AG08395 (cell line): ENCODE data around the gene CHCHD6.

ENCODE experiments used
- DNase-seq: peaks from one replicate; pipeline ENCODE4 v3.0.0; 2012; ENCODE audit warnings: mixed read lengths, low spot score

The CHCHD6 gene

GRCh38 chr3:126859415-126860246, 155.6 kb downstream of the CHCHD6 start:
- no peak for DNase-seq

DNA sequence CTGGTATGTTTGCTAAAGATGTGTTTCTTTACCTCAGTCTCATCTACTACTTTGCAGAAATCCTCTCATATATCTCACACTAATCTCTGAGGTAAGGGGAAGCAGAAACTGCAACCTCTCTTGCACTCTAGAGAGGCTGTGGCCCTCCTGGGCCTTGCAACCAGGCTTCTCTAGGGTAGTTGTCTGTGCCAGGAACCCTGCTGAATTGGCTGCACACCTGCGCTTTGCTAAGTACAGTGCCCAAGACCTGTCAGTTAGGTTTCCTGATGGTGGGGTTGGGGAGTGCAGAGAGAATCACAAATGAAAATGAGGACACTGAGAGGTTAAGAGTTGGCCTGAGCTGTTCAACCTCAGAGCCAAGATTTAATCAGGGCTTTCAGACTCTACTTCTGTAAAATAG, 161.7 kb downstream of the CHCHD6 start:
- no peak for DNase-seq

- no peak for DNase-seq
These were observed 162.2 kb downstream of the CHCHD6 start for GRCh38 chr3:126866175-126866759.

DNA sequence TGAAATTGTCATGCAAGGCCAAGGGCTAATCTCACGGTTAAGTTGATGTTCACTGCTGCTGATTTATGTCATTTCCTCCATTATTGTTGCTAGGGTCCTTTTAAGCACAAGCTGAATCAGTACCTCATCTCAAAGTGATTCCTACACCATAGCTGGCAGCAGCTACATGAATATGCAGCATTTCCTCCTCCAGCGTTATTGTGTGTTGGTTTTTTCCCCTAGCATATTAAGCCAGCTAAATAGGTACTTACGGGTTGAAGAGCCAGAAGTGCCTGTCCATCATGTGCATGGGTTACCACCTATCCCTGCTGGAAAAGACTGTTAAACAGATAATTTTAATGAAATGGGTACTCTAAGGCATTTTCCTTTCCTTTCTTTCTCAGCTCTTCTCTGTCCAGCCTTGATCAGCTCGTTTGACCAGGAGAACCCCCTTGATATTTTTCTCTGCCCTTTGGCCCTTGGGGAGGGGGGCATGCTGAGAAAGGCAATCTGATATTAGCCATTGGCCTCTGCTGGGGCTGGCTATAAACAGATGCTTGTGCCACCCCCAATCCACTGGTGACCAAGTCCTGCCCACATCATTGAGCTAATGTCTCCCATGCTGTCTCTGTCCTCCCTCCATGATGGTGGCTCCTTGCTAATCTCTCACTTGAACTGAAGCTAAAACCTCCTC, 163.3 kb downstream of the CHCHD6 start:
- no peak for DNase-seq

DNA sequence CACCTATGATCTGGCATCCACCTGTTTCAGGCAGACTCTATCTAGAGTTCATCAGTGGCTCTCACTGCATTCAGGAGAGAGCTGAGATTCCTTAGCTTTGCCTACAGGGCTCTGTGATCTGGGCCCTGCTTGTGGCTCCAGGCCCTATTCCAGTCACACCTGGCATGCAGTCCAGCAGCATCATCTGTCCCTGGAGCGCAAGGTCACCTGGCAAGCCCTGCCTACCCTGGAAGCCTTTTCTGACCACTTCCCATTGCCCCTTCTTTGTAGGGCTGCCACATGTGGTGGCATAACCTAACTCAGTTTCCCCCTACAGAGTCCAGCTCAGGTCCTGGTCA, 163.8 kb downstream of the CHCHD6 start:
- no peak for DNase-seq

GRCh38 chr3:126870608-126871210, 166.7 kb downstream of the CHCHD6 start:
- no peak for DNase-seq

DNA sequence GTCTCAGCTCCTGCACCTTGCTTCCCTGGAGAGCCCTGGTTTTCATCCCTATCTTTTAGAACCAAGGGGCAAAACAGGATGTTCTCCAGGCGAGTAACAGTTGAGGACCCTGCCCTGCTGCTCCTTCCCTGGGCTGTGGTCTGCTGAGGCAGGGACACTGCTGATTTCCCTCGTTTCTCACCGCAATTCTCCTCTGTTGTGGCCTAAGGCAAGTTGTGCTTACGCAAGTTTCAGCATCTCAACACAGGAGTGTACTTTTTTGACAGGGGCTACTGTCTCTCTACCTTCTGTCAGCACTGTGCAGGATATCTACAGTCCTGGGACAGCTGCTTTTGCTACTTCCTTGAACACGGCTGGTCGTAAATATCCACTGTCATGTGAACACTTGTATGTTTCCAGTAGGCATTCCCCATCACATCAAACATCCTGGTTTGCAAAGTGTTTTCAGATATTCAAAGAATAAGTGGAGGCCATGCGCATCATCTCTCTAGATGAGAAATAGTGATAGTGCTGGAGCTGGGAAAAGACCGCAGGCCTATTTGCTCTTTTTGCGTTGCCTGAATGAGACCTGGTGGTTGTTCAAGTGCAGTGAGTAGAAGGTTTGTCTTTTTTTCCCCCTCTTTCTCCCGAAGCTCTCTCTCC, 168.8 kb downstream of the CHCHD6 start:
- DNase-seq = no peak

- no peak for DNase-seq
These were observed 169.4 kb downstream of the CHCHD6 start for GRCh38 chr3:126873416-126873815.

GRCh38 chr3:126878664-126879063, 174.6 kb downstream of the CHCHD6 start:
- no peak for DNase-seq

DNA sequence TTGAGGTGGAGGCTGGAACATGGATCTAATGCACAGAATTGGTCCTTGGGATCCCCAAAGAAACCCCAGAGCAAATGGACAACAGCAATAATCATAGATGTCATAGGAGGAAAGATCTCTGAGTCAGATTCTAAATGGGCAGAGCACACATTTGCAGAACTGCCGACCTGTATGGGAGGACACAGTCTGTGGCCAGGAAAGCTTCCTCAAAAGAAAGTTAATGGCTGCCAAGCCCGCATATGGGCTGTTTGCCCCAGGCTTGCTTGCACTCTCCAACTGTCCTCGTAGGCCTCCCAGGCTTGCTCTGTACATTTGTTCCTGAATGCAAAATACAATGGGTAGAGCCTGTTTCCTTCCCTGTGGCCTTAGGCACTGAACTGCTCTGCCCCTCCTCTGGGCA, 176.9 kb downstream of the CHCHD6 start:
- no peak for DNase-seq

DNA sequence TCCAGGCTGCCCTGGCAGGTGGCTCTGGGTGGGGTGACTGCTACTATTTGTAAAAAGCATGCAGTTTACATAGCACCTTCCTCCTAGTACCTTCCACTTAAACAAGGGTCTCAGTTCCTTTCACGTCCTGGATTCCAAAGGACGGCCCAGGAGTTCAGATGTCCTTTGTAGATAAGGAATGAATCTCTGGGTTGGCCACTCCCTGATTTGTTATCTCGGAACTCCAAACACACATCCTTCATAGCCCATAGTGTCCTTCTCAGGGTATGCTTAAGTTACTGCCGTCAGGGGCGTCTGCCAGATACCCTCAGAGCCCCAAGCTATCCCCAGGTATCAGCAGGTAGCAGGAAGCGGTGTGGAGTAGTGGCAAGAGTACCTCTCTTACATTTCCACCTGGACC, 177.8 kb downstream of the CHCHD6 start:
- DNase-seq = no peak

DNA sequence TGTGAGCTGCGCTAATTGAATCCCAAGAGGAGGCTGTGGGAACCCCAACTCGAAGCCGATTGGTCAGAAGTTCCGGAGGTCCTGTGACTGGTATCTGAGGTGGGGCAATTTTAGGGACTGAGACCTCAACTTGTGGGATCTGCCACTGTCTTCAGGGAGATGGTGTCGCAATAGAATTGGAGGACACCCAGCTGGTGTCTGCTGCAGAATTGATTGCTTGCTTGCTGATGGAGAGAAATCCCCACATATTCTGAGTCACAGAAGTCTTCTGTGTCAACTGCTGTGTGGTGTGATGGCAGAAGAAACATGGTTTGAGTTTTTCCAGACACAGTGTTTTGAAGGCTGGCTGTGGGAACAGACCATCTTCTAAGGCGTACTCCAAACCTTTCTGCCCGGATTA, 179.2 kb downstream of the CHCHD6 start:
- peak; percentile 49 for DNase-seq

DNA sequence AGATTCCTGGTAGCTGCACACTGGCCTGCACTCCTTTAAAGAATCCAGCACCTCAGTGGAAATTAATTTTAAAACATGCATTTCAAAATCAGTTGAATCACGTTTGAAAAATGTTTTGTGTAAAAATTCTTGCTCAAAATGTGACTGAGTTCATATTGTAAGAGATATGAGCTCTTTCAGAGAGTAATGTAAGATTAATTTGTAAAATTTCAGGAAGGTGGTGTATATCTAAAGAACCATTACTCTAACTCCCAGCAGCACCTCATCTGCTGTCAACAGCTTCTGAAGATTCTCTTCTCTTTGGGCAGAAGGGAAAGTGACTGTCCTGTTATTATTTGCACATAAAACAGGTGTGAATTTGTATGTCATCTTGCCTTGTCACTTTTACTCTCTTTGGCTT, 181.4 kb downstream of the CHCHD6 start:
- DNase-seq = no peak

DNA sequence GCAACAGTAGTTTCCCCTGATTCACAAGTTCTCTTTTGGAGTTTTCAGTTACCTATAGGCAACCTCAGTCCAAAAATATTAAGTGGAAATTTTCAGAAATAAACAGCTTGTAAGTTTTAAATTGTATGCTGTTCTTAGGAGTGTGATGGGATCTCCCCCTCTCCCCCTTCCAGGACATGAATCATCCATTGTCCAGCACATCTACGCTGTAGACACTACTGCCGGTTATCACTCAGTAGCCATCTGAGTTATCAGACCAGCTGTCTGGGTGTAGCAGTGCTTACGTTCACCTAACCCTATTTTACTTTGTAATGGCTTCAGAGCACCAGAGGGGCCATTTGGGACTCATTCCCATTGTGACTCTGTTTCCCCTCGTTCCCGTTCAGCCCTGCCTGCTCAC, 182.2 kb downstream of the CHCHD6 start:
- no peak for DNase-seq

- no peak for DNase-seq
These were observed 183.6 kb downstream of the CHCHD6 start for GRCh38 chr3:126887686-126888085.

DNA sequence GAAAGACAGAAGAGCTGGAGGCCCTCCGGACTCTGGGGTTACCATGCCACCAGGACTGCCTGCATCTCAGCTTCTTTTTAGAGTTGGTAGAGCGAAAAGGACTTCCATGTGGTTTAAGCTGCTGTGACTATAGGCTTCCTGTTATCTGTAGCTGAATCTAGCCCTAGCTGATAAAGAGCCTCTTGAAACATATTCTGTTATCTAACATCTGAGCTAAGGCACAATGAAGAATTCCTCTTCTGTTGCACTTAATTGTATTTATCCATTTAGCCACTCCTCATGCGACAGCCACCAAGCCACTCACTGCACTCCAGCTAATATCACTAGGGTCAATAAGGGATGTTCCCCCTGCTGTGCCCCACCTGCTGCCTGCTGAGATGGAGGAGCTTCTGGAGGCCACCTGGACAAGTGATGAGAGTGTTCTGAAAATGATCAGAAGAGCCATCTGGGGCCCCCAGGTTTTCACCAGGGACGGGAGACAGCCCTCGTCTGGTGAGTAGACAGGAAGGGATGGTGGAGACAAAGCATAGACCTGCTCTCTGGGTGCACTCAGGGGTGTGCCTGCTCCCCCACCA, 184.2 kb downstream of the CHCHD6 start:
- no peak for DNase-seq

- no peak for DNase-seq
These were observed 185.5 kb downstream of the CHCHD6 start for GRCh38 chr3:126889276-126890201.

DNA sequence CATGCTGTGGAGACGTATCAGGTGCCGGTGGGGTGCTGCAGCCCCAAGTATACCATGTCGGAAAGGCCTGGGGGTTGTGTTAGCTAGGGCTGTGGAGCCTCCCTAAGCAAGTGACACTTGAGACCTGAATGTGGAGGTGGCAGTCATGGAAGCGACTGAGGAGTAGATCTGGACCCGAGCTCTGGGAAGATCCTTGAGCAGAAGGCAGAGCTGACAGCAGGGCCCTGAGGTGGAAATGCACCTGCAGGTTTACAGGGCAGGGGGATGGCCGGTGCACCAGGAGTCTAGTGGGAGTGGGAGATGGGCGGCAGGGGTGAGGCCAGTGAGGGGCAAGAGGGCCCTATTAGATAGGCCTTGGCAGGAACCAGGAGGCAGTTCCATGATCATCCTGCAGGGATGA, 187.1 kb downstream of the CHCHD6 start:
- DNase-seq = no peak

DNA sequence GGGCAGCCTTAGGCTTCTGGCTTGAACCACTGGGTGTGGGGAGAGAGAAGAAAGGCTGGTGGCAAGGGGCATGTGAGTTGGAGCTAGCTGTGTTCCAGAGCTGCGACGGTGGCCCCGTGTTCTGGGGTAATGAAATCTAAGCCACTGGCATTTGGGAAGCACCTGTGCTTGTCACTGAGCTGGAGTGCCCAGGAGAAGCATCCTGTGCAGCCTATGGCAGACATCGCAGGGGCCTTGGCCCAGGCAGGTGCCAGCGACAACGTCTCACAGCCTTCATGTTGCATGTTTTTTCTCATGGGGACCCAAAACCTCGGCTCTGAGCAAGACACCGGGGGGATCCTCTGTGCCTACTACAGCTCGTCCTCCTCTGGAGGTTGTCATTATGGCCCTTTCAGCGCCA, 187.8 kb downstream of the CHCHD6 start:
- DNase-seq = no peak

GRCh38 chr3:126893651-126894050, 189.6 kb downstream of the CHCHD6 start:
- no peak for DNase-seq

DNA sequence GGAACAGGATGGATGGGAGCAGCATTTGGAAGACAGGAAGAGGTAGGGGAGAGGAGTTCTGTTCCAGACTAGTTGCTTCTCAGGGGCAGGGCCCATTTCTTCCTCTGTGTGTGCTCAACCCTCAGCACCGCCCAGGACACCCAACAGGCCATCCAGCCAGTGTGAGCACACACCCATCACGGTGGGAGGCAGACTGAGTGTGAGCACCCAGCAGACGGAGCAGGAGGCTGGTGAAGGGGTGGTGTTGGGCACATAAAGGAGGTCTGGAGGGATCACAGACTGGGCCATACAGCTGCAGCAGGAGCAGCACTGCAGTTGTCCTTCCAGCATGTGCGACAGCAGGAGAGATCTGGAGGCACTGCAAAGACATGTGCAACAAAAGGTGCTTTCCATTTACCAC, 190.4 kb downstream of the CHCHD6 start:
- DNase-seq = no peak
